ENCODE measurements around the gene DUSP16.
"Not testable (repeated sequence)": the region's sequence is repeated elsewhere in the genome, so short reads cannot be mapped to it uniquely, and the experiment has no call there.

Gene DUSP16

DNA sequence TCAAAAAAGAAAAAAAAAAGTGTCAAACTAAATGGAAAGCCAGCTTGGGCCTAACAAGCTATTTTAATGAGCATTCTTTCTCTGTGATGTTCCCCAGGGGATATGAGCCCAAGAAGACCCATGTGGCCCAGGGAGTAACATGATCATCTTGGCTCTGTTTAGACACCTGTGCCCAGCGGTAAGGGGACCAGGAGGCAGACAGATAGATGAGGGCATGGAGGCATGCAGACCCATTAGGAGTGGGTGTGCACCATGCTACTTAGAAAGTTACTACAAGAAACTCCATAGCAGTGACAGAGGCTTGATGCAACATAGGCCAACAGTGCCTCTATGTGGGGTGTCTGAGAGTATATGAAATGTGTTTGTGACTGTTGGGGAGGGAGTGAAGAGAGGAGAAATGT is 45.9 kb upstream of the DUSP16 start:
- DNase-seq (ENCODE audit: extremely low spot score): peak; percentile 55
- ChIA-PET CTCF (interaction anchor here (0.9 to 3.6 kb wide), 6 partner anchors 12 to 233 kb away, joined by 3 to 15 read pairs (median 4); no protein-coding TSS in a partner anchor), POLR2A (no interaction called here)
- TF ChIP-seq, protein P1, sequence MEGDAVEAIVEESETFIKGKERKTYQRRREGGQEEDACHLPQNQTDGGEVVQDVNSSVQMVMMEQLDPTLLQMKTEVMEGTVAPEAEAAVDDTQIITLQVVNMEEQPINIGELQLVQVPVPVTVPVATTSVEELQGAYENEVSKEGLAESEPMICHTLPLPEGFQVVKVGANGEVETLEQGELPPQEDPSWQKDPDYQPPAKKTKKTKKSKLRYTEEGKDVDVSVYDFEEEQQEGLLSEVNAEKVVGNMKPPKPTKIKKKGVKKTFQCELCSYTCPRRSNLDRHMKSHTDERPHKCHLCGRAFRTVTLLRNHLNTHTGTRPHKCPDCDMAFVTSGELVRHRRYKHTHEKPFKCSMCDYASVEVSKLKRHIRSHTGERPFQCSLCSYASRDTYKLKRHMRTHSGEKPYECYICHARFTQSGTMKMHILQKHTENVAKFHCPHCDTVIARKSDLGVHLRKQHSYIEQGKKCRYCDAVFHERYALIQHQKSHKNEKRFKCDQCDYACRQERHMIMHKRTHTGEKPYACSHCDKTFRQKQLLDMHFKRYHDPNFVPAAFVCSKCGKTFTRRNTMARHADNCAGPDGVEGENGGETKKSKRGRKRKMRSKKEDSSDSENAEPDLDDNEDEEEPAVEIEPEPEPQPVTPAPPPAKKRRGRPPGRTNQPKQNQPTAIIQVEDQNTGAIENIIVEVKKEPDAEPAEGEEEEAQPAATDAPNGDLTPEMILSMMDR (IDR thresholded peaks at IDR 0.05; ENCODE audit: control extremely low read depth, extremely low read depth, low read depth, missing control alignments): peak; percentile 65

DNA sequence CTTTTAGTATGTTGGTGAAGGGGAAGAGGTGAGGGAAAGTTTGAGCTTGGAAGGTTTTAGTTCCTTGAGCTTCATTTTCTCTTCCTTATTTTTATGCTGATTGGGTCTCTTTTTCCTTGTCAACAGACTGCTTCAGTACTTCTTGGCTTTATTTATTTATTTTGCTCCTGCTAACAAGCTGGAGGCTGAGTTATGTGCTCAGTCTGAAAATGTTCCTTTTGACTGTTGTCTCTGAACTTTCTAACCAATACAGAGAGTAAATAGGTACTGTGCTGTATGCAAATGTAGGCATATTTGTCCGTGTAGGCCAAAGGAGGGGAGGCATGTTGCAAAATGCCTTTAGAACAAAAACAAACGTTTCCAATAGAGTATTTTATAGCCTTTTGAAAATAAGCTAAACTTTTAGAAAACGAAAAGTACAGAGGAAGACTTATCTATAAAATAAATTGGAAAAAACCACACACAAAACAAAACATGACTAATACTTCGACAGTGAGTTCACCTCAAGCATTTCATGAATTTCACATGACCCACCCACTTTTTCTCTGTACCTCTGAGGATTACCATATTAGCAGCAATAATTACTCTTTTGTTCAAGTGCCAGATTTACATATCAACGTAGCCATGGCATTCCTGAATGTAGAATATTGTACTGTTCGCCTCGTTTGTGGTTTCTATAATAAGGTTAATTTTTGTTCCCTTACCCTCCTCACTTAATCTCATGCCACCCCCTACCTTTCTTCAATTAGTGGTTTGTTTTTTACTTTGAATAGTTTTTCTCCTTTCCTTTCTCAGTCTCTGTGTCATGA is 44.3 kb upstream of the DUSP16 start:
- DNase-seq (ENCODE audit: extremely low spot score): peak; percentile 49
- ChIA-PET POLR2A (interaction anchor here (0.7 kb wide), 2 partner anchors 59 to 941 kb away, joined by 4 to 6 read pairs; no protein-coding TSS in a partner anchor), CTCF (interaction anchor here (0.7 to 3.6 kb wide), 10 partner anchors 9 to 230 kb away, joined by 3 to 15 read pairs (median 3); no protein-coding TSS in a partner anchor)
- TF ChIP-seq, protein P1 (IDR thresholded peaks at IDR 0.05; ENCODE audit: control extremely low read depth, extremely low read depth, low read depth, missing control alignments): no peak

DNA sequence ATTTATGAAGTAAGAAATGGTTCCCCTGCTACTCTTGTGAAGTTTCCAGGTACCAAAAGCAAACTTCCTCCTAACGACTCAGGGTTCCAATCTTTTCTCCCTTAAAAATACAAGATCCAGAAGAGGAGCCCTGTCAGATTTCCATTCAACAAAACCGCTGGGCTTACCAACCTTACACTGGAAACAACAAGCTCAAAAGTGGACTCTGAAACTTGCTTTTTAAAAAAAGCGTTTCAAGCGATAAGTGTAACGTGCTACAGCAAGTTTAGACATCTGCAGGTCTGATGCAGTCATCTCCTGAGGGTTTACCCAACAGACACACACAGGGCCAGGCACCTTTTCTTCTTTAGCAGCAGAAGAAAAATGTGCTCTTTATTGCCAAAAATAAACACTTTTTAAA is 42.1 kb upstream of the DUSP16 start:
- POLR2A ChIA-PET: no interaction called here
- CTCF ChIA-PET: no interaction called here

DNA sequence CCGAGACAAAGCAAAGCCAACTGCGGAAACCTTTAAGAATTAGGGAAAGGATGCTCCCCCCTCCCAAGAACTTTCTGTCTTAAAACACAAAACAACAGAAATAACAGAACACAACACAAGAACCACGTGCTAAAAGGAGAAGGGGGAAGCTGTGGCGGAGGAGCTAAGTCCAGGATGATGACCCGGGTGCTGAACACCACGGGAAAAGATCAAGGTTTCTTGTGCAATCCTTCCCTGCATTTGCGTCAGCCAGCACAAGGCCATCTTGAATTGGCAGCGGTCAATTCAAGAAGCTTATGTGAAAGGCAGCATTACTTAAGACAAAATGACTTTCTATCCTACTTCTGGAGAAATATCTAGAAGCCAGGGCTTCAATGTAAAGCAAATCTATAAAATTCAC is 38.0 kb upstream of the DUSP16 start:
- ChIA-PET CTCF (interaction anchor here (0.8 to 2.7 kb wide), 5 partner anchors 9 to 224 kb away, joined by 3 to 13 read pairs (median 3); no protein-coding TSS in a partner anchor), POLR2A (no interaction called here)
- TF ChIP-seq, protein P1 (IDR thresholded peaks at IDR 0.05; ENCODE audit: control extremely low read depth, extremely low read depth, low read depth, missing control alignments): no peak
- DNase-seq (ENCODE audit: extremely low spot score): no peak

More for the DNA sequence above, 42.1 kb upstream of the DUSP16 start:
- DNase-seq (ENCODE audit: extremely low spot score): no peak
- TF ChIP-seq, protein P1 (IDR thresholded peaks at IDR 0.05; ENCODE audit: control extremely low read depth, extremely low read depth, low read depth, missing control alignments): no peak

DNA sequence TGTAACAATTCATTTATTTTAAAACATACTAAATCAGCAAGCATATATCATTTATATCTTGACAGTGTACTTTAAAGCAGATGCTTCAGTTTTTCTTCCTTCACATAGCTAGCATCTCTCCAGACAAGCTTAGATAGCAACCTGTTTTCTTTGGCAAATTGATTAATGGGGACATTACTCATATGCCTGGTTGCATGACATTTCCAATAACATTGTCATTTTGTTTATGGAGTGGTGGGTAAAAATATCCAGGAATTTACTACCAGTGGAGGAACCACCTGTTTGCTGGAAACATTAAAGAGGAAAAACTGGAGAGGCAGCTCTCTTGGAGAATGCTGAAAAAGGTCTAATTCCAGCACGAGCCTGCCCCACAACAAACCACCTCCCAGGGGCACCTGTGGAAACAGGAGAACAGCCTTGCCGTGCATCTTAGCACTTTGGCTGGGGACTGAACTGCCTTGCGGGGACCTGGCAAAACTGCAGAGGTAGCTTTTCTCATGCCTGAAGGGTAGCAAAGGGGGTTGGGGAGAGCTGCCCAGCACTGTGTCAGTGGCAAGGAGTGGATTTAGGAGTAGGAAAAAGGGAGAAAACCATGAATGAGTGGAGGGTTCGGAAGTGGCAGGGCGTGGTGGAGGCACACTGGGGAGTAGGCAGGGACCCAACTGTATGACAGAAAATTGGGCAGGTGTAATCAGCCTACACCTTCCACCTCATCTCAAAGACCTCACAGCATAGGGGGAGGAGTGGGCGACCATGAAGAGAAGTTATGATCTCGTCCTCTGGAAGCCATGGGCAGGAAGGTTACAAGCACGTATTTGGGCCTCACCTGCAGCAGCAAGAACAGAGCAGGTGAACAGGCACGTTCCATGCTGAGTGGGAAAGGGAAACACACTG is 37.3 kb upstream of the DUSP16 start:
- ChIA-PET CTCF (interaction anchor here (0.8 to 2.7 kb wide), 5 partner anchors 8 to 105 kb away, joined by 3 to 13 read pairs (median 4); no protein-coding TSS in a partner anchor), POLR2A (no interaction called here)
- TF ChIP-seq, protein P1 (IDR thresholded peaks at IDR 0.05; ENCODE audit: control extremely low read depth, extremely low read depth, low read depth, missing control alignments): no peak
- no peak for DNase-seq (ENCODE audit: extremely low spot score)

DNA sequence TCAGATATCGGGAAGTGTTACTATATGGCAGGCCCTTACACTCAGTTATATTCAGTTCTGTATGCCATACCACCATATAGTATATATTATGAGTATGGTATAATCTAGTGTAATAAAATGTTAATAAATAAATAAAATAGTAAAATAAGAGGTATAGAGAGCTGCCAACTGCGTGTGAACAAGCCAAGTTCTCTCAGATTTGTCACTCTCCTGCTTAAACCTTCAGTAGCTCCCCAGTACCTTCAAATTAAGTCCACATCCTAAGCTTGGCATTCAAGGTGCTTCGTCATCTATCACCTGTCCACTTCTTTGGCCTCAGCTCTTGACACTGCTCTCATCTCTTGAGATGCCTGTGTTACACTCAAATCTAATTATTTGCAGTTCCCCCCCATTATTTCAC is 36.2 kb upstream of the DUSP16 start:
- POLR2A ChIA-PET: no interaction called here
- TF ChIP-seq, protein P1 (IDR thresholded peaks at IDR 0.05; ENCODE audit: control extremely low read depth, extremely low read depth, low read depth, missing control alignments): no peak
- CTCF ChIA-PET: interaction anchor here (1.1 to 1.8 kb wide), 4 partner anchors 12 to 107 kb away, joined by 3 to 8 read pairs (median 3); no protein-coding TSS in a partner anchor

DNA sequence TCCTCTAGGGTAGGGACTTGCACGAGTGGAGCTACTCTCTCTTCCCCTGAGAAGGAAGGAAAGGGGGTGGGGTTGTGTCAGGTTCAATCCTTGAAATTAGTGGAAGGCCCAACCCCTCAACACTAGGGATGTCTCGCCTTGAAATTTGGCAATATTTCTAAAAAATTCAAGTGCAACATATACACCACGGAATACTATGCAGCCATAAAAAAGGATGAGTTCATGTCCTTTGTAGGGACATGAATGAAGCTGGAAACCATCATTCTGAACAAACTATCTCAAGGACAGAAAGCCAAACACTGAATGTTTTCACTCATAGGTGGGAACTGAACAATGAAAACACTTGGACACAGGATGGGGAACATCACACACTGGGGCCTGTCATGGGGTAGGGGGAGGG is 33.9 kb upstream of the DUSP16 start:
- DNase-seq (ENCODE audit: extremely low spot score); POLR2A ChIA-PET: not testable (repeated sequence)
- CTCF ChIA-PET: interaction anchor here (0.7 to 2.1 kb wide), 2 partner anchors 10 to 12 kb away, joined by 3 to 5 read pairs; no protein-coding TSS in a partner anchor

More for the DNA sequence above, 36.2 kb upstream of the DUSP16 start:
- DNase-seq (ENCODE audit: extremely low spot score): no peak

DNA sequence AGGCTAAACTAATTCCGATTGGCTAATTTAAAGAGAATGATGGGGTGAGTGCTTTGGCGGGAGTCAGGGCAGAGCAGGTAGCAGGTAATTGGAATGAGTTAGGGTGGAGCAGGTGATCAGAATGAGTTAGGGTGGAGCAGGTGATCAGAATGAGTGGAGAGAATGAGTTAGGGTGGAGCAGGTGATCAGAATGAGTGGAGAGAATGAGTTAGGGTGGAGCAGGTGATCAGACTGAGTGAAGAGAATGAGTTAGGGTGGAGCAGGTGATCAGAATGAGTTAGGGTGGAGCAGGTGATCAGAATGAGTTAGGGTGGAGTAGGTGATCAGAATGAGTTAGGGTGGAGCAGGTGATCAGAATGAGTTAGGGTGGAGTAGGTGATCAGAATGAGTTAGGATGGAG is 33.3 kb upstream of the DUSP16 start:
- POLR2A ChIA-PET; DNase-seq (ENCODE audit: extremely low spot score): not testable (repeated sequence)
- CTCF ChIA-PET: interaction anchor here (2.1 kb wide), 1 partner anchor 9 kb away, joined by 5 read pairs; no protein-coding TSS in a partner anchor

Data from GM10248 (cell line).